Activated naive CD4-positive, alpha-beta T cell (primary cell): ENCODE results near the gene AP4M1.

ENCODE experiments used
- DNase-seq, 4 experiments: peaks; one replicate each; lab custom pipeline; 2025; lab: John Stamatoyannopoulos, UW

Gene AP4M1

GRCh38 chr7:100087055-100087750, 14.2 kb upstream of the AP4M1 start:
- no peak for DNase-seq

DNA sequence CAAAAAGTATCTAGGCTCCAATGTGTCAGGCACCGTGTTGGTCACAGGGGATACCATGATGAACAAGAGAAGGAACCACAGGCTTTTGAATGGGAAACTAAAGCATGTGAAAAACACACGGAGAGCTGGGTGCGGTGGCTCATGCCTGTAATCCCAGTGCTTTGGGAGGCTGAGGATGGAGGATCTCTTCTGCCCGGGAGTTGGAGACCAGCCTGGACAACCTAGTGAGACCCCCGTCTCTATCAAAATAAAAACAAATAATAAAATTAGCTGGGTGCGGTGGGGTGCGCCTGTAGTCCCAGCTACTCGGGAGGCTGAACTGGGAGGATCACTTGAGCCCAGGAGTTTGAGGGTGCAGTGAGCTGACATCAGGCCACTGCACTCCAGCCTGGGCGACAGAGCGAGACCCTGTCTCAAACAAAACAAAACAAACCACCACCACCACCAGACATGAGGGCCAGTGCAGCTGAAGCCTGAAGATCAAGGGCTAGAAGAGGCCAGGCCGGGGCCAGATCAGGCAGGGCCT, 13.3 kb upstream of the AP4M1 start:
- no peak for DNase-seq

- DNase-seq, result peak; percentile 67 to 85 (median 78)
Observed at GRCh38 chr7:100088621-100089457, 12.6 kb upstream of the AP4M1 start, which contains the start of gene COPS6. Gene COPS6, plus strand, starts transcription at chr7:100088969. Its CDS starts 22 bp downstream, at chr7:100088991.

DNA sequence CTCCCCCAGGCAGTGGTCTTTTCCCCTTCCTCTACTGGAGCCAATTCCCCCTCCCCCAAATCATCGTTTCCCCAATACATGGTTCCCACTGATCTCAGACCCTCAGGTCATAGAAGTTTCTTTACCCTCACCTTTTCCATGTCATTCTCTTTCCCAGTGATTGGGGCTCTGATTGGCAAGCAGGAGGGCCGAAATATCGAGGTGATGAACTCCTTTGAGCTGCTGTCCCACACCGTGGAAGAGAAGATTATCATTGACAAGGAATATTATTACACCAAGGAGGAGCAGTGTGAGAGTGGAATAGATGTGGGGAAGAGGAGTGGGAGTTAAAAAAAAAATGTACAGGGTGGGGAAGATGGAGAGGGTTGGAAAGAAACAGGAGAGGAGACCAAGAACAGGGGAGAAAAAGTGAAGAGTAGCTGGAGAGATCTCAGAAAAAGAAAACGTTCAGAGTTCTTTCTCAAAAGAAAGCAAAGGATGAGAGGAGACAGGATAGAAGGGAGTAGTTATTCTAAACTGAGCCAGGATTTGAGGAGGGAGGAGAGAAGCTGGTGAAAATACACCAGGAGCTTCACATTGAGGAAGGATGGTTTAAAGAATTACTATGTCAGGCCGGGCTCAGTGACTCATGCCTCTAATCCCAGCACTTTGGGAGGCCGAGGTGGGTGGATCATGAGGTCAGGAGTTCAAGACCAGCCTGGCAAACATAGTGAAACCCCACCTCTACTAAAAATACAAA, 11.8 kb upstream of the AP4M1 start:
- no peak for DNase-seq

DNA sequence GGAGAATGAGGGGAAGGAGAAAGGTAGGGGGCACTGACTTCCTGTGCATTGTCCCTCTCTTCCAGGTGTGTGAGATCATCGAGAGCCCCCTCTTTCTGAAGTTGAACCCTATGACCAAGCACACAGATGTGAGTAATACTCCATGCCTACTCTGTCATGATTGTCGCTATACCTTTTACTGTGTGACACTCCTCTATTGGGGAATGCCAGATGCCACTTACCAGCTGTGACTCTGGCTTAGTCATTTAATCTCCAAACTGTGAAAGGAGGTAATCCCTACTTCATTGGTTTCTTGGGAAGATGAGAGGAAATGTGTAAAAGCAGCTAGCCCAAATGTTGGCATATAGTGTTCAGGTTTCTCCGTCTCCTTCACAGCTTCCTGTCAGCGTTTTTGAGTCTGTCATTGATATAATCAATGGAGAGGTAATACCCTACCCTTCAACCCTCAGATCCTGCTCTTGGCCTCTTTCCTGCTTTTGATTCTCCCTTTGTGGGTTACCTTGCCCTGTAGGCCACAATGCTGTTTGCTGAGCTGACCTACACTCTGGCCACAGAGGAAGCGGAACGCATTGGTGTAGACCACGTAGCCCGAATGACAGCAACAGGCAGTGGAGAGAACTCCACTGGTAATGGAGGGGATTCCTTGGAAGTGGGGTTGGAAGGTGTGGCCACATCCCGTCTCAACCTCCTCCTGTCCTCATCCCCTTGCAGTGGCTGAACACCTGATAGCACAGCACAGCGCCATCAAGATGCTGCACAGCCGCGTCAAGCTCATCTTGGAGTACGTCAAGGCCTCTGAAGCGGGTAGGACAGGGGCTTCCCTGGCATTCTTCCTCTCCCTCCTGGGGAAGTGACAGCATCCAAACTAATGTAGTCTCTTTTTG, 10.7 kb upstream of the AP4M1 start:
- no peak for DNase-seq

DNA sequence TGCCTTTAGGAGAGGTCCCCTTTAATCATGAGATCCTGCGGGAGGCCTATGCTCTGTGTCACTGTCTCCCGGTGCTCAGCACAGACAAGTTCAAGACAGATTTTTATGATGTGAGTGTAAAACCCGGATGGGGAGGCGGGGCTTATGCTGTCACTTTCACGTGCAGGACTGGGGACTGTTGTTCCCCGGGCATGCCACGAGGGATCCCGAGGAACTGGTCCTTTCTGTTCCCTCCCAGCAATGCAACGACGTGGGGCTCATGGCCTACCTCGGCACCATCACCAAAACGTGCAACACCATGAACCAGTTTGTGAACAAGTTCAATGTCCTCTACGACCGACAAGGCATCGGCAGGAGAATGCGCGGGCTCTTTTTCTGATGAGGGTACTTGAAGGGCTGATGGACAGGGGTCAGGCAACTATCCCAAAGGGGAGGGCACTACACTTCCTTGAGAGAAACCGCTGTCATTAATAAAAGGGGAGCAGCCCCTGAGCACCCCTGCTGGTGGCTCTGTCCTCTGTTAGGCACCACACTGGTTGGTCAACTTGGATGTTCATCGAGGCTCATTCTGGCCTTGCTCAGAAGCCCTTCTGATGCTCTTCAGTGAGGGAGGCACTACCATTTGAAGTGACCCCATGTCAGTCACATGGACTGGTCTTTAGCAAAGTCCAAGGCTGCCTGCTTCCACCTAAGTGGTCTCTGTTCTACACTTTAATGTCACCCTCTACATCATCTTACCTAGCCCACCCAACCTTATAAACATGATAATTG, 9.8 kb upstream of the AP4M1 start:
- no peak for DNase-seq

DNA sequence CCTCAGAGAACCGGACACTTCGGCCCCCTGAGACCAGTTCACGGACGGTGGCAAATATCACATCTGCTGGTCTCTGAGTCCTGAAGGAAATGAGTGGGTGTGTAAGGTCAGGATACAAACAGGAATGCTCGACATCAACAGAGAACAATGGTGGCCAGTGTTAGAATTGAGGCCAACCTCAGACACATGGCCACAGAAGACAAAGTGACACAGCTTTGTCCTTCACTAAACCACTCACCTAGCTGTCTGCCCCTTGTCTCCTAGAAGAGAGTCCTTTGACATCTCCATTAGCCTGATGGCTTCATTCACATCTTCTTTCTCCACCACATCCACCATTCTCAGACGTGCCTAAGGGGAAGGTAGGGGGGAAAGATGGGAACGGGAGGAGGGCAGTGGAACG, 8.4 kb upstream of the AP4M1 start:
- no peak for DNase-seq

DNA sequence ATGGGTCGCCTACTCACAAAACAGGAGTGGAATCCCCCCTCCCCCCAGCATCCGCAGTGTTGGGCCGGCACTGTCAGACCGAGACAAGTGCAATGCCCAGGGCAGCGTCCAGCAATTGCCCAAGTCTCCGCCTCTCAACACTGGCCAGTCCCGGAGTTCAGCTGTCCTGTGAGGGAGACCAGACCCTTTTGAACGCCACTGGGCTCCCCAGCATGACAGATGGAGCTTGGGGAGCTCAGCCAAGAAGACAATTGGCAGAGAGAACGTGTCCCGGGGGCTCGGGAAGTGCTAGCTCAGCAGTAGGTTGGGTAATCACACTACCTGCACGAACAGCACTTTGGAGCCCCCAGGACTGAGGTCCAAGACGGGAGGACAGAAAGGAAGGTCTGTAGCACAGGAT, 7.9 kb upstream of the AP4M1 start:
- DNase-seq, result no peak

GRCh38 chr7:100093925-100094486, 7.4 kb upstream of the AP4M1 start:
- DNase-seq, result no peak

DNA sequence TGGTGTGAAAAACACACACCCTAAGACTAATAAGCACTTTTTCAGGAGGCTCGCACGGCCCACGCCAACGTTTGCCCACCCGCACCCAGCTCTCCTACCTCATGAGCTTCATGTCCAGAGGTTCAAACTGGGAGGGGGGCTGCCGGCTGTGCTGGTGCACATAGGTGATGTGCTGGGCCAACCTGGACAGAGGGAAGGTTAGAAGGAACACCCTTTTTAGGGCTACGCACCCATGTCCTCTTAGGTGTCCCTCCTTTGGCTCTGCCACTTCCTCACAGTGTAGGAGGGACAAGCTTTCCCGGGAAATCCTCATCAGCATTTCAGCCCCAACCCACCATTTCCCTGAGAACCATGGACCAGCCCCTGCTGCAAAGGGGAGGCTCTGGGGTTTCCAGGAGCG, 6.2 kb upstream of the AP4M1 start:
- no peak for DNase-seq

DNA sequence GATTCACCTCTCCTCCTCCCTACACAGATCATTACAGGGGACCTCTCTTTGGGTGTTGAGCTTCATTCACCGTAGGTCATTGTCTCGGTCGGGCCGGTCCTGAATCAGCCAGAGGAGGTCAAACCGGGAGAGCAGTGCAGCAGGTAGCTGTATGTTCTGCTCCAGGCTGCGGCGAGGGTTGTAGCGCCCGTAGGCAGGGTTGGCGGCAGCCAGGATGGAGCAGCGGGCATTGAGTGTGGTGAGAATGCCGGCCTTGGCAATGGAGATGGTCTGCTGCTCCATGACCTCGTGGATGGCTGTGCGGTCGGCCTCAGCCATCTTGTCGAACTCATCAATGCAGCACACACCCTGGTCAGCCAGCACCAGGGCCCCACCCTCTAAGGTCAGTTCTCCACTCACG, 5.7 kb upstream of the AP4M1 start:
- no peak for DNase-seq

DNA sequence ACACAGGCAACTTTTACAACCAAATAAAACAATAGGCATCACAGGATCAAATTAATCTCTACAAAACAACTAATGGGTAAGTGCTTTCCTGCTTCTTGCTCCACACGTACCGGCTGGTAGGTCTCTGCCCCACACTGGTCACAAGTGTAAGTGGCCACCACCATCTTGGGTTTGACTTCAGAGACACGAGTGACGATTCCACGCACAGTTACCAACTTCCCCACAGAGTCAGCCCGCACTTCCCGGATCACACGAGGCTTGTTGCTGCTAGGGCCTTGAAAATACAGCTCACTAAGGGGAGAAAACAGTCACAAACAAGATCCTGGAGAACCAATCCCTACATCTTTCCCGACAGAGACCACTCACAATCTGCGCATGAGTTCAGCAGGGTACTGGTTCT, 2.5 kb upstream of the AP4M1 start:
- no peak for DNase-seq

DNA sequence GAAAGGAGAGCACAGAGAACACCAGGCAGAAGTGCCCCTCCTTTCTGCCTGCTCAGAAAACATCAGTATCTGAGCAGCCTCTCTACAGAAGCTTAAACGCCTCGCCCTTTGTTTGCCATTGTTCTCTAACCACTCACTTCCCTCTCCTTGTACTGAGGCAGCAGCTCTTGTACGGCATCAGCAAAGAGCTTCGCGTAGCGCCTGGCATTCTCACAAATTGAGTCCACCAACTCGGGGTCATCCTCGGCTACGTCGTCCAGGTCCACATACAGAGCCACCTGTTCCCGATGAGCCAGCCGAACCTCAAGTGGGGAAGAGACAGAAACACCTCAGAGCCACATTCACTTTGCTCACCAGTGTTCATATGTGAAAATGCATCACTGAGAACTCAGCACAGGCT, 2.0 kb upstream of the AP4M1 start:
- no peak for DNase-seq

DNA sequence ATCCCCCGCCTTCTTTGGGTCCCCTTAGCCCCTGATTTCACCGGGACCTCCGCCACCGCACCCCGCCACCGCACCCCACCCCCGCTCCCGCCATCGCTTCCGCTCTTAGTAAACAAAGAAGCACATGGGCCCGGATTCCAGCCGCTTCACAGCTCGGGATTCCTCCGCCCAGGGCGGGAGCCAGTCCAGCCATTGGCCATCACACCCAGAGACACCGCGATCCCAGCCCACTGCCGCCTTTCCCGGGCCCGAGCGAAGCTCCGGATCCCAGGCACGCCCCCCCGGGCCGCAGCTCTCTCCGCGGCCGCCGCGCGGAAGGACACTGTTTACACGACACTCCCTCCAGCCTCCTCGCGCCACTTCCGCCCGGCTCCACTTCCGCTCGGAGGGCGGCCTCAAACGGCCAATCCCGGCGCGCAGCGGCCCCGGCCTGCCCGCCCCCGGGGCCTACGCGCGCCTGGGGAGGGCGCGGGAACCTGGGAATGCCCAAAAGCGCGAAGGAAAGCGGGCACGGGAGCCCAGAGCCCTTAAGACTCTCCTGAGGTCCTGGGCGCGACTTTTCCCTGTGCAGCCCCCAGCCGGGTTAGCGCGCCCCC, 925 bp upstream of the AP4M1 start:
- peak; percentile 62 to 89 (median 86) for DNase-seq

- DNase-seq, result no peak
Observed at GRCh38 chr7:100102950-100103840, 1.8 kb downstream of the AP4M1 start.

- DNase-seq, result no peak
Observed at GRCh38 chr7:100105534-100105933, 4.1 kb downstream of the AP4M1 start.

GRCh38 chr7:100106633-100107032, 5.2 kb downstream of the AP4M1 start:
- no peak for DNase-seq

DNA sequence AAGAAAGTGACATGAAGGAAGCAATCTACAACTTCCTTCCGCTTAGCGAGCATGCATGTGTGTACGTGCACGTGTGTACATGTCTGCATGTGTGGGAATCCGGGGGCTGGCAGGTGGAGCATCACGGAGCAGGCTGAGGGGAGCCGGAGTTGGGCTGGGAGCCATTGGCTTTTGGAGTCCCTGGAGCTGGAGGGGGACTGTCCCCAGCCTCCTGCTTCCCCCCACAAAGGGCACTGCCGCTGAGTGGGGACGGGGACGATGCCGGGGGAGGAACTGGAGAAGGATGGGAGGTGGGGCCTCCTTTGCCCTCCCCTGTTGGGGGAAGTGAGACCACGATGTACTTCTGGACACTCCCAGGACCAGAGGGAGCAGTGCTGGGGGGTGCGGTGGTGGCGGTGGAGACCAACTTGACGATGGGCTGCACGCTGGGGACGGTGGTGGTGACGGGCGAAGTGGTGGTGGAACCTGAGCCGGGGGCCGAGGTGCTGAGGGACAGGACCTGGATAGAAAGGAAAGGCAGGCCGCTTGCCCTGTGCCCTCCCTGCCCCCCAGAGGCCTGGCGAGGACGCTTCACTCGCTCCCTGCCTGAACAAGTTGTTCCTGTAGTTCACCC, 5.8 kb downstream of the AP4M1 start:
- DNase-seq, result no peak
